Left cardiac atrium (tissue), 4 donors: Measurements from ENCODE around the gene C2orf78. TPM values are rescaled to one million over a fixed set of nuclear protein-coding genes. Genes with fewer than 3 reads are reported as not detected.

ENCODE experiments used
- ATAC-seq, 2 donors: fragments of 200-7000 bp; cut with Tn5 transposase; one replicate each; pipeline ENCODE4 v1.9.1; 2020; ENCODE audit warnings: mild to moderate bottlenecking in 2 of 2, moderate library complexity in 2 of 2
- DNase-seq: peaks from one replicate; pipeline ENCODE4 v3.0.0-alpha.2; 2020
- intact Hi-C, 2 donors: fragments of 100-400 bp; cut with DNase I; formaldehyde crosslinking; loops; one replicate each; pipeline versions ENCODE4 v1.14.1 to v1.15.1; 2022 to 2023
- total RNA-seq, 2 donors: library from RNA; stranded (reverse); fragmentation: NEBNext Ultra II Directional; extraction: Animal tissue kit (Norgen Biotek cat#: 25700); gene quantifications; one replicate each; pipeline ENCODE4 v1.2.1, GENCODE V29; 2021
- donor health status: DM: no; HTN: yes; CAD: no.
- donor health status: DM: no; HTN: yes; CAD: no; lungs with severe emphysema.
- donor health status: DM: yes; HTN: yes; CAD: no.
- donor health status: Dilated cardiomyopathy.

The C2orf78 gene
- total RNA-seq, 2 donors from 2014 or later, result not detected

DNA sequence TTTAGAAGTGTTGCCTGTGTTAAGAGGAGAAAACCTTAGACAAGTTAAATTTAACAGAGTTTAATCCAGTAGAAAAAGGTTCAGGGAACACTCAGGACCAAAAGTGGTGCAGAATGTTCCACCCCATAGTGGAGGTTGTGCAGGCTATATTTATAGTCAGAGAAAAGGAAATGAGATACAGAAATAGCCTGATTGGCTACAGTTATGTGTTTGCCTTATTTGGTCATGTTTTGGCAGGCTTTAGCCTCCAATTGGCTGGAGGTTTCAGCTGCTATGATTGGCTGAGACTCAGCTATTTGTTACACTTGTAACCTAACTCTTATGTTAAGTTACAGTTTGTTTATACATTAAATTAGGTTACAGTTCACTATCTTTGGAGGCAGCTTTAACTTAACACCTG is 48.9 kb downstream of the C2orf78 start:
- intact Hi-C loops, result loop anchor here in 1 of 2 donors (5.0 kb wide), 1 partner anchor 494 kb away; no protein-coding TSS in a partner anchor
- no peak for ATAC-seq
- no peak for DNase-seq

GRCh38 chr2:73836141-73836943 is 52.4 kb downstream of the C2orf78 start:
- intact Hi-C loops, result no loop called here
- ATAC-seq (no peak), DNase-seq (peak; percentile 26)

DNA sequence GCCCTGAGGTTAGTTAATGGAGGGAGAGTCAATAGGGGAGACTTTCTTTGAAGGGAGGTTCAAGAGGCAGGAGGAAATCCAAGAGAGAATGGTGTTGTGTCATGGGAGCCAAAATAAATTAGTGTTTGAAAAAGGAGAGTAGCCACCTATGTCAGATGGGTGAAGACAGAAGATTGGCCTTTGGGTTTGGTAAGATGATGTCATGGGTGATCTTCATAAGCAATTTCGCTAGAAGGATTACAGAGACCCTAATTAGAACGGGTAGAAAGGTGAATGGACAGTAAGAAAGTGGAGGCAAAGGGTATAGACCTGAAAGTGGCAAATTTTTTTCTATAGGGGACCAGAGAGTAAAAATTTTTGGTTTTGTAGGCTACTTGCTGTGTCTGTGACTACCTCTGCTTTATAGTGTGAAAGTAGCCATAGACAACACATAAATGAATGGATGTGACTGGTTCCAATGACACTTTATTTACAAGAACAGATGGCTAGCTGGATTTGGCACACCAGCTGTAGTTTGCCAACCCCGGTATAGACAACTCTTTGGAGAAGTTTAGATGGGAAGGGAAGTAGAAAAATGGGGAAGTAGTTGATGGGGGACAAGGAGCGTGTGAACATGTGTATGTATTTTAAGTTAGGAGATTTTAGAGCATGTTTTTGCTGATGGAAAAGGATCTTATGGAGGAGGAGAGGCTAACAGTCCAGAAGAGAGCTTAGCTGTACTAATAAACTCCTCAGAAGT is 54.0 kb downstream of the C2orf78 start:
- DNase-seq, result no peak
- intact Hi-C loops, result no loop called here
- no peak for ATAC-seq

GRCh38 chr2:73838889-73839534 is 55.0 kb downstream of the C2orf78 start:
- ATAC-seq (peak in 1 of 2 donors; percentile 51), DNase-seq (no peak)
- intact Hi-C loops, result no loop called here

GRCh38 chr2:73839653-73840411 is 55.8 kb downstream of the C2orf78 start:
- intact Hi-C loops, result no loop called here
- peak in 1 of 2 donors; percentile 56 for ATAC-seq
- no peak for DNase-seq

GRCh38 chr2:73841912-73842738 is 58.1 kb downstream of the C2orf78 start:
- intact Hi-C loops, result no loop called here
- DNase-seq (no peak), ATAC-seq (no peak)

GRCh38 chr2:73842739-73843019 is 58.7 kb downstream of the C2orf78 start:
- DNase-seq, result no peak
- intact Hi-C loops, result no loop called here
- ATAC-seq, result no peak

- DNase-seq, result no peak
- ATAC-seq, result no peak
- intact Hi-C loops, result no loop called here
Observed at GRCh38 chr2:73844087-73844486, 60.1 kb downstream of the C2orf78 start.

GRCh38 chr2:73850009-73850408 is 66.0 kb downstream of the C2orf78 start:
- no peak for ATAC-seq
- intact Hi-C loops, result no loop called here
- no peak for DNase-seq

GRCh38 chr2:73851274-73851673 is 67.3 kb downstream of the C2orf78 start:
- ATAC-seq (no peak), DNase-seq (no peak)
- intact Hi-C loops, result no loop called here

GRCh38 chr2:73852020-73852419 is 68.0 kb downstream of the C2orf78 start:
- ATAC-seq (peak in 1 of 2 donors; percentile 89), DNase-seq (no peak)
- intact Hi-C loops, result no loop called here

DNA sequence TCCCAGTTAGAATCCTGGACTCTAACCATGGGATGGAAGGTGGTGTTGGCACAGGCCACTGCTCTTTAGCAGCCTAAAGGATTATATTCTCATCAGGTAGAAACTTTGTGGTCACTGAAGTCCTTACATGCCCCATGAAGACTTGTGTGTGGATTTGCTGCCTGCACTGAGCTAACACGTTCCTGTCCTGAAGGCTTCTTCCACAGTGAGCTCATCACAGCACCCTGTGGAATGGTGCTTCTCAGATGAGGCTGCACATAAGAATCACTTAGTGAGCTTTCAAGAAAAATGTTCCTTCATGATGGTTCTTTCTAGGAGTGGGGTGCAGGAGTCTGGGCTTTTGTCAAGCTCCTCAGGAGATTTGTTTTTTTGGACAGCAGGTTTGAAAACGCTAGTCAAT is 71.5 kb downstream of the C2orf78 start:
- intact Hi-C loops, result no loop called here
- DNase-seq, result no peak
- no peak for ATAC-seq

- DNase-seq, result no peak
- ATAC-seq, result no peak
- intact Hi-C loops, result no loop called here
Observed at GRCh38 chr2:73856214-73856613, 72.2 kb downstream of the C2orf78 start.

- ATAC-seq (peak in 1 of 2 donors; percentile 76), DNase-seq (no peak)
- intact Hi-C loops, result no loop called here
Observed at GRCh38 chr2:73859721-73860586, 76.0 kb downstream of the C2orf78 start.

DNA sequence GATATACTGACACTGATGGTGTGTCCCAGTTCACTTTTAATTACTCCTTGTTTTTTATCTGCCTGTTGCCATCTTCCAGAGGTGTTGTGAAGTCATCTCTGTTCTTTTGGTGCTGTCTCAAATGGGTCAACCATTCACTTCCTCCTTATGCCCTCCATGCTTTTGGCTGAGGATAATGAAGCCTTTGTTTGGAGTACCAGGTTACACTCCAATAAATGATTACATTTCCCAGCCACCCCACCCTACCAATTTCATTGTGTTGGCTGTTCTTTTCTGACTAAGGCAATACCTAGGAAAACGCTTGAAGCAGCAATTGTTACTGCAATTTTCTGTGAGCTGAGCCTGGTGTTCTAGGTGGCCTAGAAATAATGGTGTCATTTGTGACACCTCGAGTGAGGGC is 79.0 kb downstream of the C2orf78 start:
- intact Hi-C loops, result no loop called here

More for the DNA sequence above, 79.0 kb downstream of the C2orf78 start:
- no peak for ATAC-seq
- no peak for DNase-seq
